GOT3 (cell line): ENCODE measurements around the gene CRABP1.

Experiments used
- DNase-seq: peaks from one replicate; lab custom pipeline; 2025; ENCODE audit warnings: mixed read lengths; lab: John Stamatoyannopoulos, UW

The CRABP1 gene

GRCh38 chr15:78347586-78348543, 7.7 kb downstream of the CRABP1 start:
- no peak for DNase-seq

DNA sequence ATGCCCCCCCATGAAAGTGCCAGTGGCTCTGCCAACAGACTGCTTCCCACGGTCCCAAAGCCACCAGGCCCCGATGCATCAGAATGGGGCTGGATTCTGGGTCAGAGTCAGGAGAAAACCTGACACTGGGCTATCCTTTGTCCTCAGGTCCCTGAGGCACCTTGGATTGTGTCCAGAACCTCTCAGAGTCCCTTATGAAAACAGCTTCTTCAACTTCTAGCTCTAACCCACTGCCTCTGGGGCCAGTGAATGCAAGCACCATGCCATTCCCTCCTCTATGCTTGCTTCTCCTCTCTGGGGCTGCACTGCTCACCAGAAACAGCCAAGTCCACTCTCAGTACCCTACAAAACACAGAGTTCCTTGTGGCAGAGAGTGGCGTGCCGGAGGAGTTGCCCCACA, 9.9 kb downstream of the CRABP1 start:
- DNase-seq: no peak

DNA sequence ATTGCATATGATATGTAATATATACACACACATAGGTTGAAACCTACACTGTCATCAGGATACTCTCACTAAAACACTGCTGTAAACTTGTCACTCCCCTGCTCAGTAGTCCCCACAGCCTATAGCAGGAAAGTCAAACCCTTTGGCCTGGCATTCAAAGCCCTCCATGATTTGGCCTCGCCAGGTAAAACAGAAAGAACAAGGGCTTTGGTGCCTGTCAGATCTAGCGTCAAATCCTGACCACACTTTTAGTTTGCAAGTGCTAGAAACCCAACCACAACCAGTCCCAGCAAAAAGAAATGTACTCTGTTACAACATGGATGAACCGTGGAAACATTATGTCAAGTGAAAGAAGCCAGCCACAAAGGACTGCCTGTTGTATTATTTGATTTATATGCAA, 11.4 kb downstream of the CRABP1 start:
- DNase-seq: no peak

- DNase-seq: no peak
Observed at GRCh38 chr15:78353093-78353492, 12.9 kb downstream of the CRABP1 start.

DNA sequence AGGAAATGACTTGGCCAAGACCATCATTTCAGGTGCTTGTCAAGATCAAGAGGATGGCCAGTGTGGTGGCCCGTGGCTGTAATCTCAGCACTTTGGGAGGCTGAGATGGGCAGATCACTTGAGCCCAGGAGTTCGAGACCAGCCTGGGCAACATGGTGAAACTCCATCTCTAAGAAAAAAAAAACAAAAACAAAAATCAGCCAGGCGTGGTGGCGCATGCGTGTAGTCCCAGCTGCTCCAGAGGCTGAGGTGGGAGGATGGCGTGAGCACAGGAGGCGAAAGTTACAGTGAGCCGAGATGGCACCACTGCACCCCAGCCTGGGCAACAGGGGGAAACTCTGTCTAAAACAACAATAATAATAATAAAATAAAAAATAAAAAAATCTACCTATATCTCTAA, 15.0 kb downstream of the CRABP1 start:
- DNase-seq: no peak

DNA sequence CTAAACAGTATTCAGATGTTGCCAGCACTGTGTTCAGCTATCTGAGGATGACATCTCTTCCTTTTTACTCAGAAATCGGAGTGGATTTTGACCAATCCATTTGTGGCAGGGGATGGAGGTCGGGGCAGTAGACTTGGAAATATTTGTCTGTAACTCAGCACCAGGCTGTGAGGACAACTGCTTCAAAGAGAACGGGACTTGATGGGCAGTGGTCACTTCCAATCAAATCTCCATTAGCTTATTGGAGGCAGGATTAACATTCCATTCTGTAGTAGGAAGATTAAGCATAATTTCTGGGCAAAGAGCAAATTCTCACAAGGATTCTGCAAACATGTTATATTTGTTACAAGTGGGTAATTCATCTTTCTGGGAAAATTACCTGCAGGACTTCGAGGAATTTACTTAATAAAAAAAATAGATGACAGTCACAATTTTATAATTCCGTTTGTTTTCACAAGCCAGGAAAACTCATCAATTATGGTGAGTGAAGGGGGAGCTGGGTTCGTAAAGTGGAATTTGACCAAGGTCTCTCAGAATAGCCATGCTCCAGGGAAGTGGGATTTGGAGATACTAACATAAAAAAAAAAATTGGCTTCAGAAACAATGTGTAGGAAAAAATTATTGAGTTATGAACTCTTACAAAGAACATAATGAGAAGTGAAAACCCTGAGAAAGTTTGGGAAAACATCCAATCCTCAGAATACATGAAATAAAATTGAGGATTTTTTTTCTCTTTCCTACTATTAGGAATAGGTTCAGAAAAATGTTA, 18.1 kb downstream of the CRABP1 start:
- no peak for DNase-seq

GRCh38 chr15:78359041-78359808, 19.1 kb downstream of the CRABP1 start:
- no peak for DNase-seq

GRCh38 chr15:78360367-78360801, 20.2 kb downstream of the CRABP1 start:
- no peak for DNase-seq

DNA sequence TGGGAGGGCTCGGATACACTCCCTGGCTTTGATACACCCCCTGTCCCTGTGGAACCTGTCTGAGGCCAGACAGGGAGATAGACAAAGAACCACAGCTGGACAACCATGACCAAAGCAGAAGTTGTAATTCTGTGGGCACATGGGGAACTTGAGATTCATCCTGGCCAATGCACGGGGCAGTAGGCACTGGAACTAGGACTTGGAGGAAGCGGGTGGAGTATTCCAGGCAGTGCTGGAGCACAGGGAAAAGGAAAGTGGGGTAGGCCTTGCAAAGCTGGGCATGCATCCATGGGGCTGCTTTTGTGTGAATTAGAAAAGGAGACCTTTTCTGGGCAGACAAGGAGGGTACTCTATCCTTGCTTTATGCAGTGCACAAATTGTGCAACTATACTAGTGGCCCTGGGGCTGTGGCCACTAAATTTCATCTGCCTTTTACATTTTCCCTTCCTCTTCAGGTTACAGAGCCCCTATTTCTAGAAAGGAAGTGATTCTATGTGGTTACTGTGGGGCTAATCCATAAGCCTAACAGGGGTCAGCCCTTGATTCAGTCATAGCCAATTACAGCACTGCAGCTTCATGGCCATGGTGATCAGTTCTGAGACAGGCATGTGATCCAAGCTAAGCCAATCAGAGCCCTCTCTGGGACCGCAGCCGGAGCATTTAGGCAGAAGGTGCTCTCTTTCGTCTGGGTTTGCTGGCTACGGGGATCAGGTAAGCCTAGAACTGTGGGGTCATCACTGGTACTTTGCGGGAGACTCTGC, 21.0 kb downstream of the CRABP1 start:
- no peak for DNase-seq

GRCh38 chr15:78361771-78362506, 21.8 kb downstream of the CRABP1 start:
- DNase-seq: no peak

DNA sequence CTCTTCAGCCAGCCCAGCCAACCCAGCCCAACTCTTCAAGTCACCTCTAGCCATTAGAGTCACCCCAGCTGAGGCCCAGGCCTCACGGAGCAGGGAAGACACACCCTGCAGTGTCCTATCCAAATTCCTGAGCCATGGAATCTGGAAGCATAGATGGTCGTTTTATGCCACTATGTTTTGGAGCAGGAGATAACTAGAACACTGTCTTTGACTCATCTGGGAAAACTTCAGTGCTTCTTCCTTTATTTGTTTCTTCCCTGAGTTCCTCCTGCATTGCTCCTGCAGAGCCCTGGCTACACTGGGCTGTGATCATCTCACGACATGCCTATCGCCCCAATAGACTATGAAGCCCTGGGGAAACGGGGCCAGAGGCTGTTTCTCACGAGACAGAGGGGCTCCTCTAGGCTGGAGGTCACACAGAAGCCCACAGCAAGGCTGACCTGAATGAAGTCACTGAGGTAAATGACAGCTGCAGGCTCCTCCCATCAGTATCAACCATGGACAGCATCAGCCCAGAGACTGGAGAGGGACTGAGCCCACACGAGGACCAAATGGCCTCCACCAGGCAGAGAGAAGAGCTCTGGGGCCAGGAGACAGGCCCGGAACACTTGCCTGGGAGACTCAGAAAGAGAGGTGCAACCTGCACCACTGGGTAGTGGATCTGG, 22.7 kb downstream of the CRABP1 start:
- no peak for DNase-seq

DNA sequence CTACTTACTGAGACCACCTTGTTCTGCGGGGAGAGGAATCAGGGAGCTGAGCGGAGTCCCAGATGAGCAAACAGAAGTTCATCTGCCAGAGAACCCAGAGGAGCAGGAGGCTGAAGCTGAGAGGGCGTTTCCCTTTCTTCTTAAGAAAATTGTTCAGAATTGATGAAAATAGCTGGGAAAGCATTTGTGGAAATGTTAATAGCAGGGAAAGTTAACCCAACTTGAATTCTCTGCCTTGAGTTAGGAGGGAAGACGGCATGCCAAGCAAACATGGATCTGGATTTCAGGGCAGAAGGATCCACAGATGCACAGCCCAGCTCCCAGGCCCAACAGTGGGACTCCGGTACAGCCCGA, 23.2 kb downstream of the CRABP1 start:
- DNase-seq: no peak

- no peak for DNase-seq
Observed at GRCh38 chr15:78364233-78364632, 24.1 kb downstream of the CRABP1 start.

GRCh38 chr15:78365917-78366316, 25.8 kb downstream of the CRABP1 start:
- DNase-seq: no peak

DNA sequence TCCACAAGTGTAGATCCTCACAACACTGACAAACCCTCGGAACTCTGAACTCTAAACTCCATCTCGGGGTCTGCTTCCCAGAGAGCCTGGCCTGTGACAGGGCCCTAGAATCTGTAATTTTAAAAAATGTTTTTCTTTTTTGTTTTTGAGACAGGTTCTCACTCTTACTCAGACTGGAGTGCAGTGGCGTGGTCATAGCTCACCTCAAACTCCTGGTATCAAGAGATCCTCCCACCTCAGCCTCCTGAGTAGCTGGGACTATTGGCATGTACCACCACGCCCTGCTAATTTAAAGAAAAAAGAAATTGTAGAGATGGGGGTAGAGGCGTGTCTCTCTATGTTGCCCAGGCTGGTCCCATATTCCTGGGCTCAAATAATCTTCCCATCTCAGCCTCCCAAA, 26.2 kb downstream of the CRABP1 start:
- DNase-seq: no peak

GRCh38 chr15:78368651-78369050, 28.5 kb downstream of the CRABP1 start:
- no peak for DNase-seq

DNA sequence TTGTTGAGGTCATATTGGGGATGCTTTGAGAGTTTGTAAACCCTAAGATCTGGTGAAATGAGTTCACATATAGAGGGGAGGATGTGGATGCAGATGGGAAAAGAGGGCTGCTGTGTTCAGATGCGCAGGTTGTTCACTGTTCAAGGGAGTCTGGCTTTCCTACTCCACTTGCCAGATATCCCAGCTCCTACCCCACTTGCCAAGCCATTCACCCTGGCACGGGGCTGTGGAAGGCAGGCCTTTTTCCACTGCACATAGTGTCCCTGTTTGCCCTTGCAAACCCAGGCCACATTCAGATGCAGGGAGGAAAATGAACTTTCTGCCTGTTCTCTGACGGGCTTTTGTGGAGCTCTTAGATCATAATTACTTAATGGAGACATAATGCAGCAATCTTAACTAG, 29.0 kb downstream of the CRABP1 start:
- no peak for DNase-seq

GRCh38 chr15:78370013-78370412, 29.9 kb downstream of the CRABP1 start:
- no peak for DNase-seq

- no peak for DNase-seq
Observed at GRCh38 chr15:78372880-78373279, 32.7 kb downstream of the CRABP1 start.
